Ovary (tissue), 3 donors: Measurements from ENCODE around the gene AP1S1.

Experiments used
- EP300 ChIP-seq: sonication (generic); formaldehyde crosslinking; IDR thresholded peaks from one replicate; pipeline ENCODE4 v1.6.1; 2017; ENCODE audit warnings: antibody characterized with exemption
- POLR2A ChIP-seq: fragments of 450-650 bp; IDR thresholded peaks from one replicate; pipeline ENCODE4 v1.6.1; 2017; ENCODE audit warnings: antibody characterized with exemption, mild to moderate bottlenecking, moderate library complexity
- TF ChIP-seq, protein P1 (sequence below), 3 donors: fragments of 450-650 bp in 2 of 3; fragments of 200-600 bp in 1 of 3; IDR thresholded peaks; one replicate each; pipeline versions ENCODE4 v1.5.1 to v1.8.0; 2016 to 2022; ENCODE audit warnings: antibody characterized with exemption in 3 of 3, mild to moderate bottlenecking in 1 of 3
- donor health status: DM: no; HTN: no; CAD: no.

GRCh38 chr7:101170617-101171441 is 16.6 kb downstream of the AP1S1 start:
- TF ChIP-seq, protein P1, sequence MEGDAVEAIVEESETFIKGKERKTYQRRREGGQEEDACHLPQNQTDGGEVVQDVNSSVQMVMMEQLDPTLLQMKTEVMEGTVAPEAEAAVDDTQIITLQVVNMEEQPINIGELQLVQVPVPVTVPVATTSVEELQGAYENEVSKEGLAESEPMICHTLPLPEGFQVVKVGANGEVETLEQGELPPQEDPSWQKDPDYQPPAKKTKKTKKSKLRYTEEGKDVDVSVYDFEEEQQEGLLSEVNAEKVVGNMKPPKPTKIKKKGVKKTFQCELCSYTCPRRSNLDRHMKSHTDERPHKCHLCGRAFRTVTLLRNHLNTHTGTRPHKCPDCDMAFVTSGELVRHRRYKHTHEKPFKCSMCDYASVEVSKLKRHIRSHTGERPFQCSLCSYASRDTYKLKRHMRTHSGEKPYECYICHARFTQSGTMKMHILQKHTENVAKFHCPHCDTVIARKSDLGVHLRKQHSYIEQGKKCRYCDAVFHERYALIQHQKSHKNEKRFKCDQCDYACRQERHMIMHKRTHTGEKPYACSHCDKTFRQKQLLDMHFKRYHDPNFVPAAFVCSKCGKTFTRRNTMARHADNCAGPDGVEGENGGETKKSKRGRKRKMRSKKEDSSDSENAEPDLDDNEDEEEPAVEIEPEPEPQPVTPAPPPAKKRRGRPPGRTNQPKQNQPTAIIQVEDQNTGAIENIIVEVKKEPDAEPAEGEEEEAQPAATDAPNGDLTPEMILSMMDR (IDR thresholded peaks at IDR 0.05), result no peak
- TF ChIP-seq POLR2A, result no peak
- no peak for TF ChIP-seq EP300
